Mesendoderm (in vitro differentiated cells): Measurements from ENCODE around the gene LYPD8. TPM values are rescaled to one million over a fixed set of nuclear protein-coding genes. Genes with fewer than 3 reads are reported as not detected.

Experiments used
- small RNA-seq: library from polyadenylated mRNA; stranded (forward); fragments of <200 nt; extraction: miRNeasy Mini kit (QIAGEN cat#:217004); gene quantifications from one replicate; pipeline ENCODE3, GENCODE V24; 2013; ENCODE audit not compliant: insufficient read depth

Gene LYPD8

Small RNA genes lying within 50 kb of the gene (small RNA-seq; reads per million reads assigned to genes)
- not detected for gene AHCYP8
